Panc1 (cell line): Measurements from ENCODE around the gene SYCE3. TPM values are rescaled to one million over a fixed set of nuclear protein-coding genes. Genes with fewer than 3 reads are reported as not detected.
A peak's percentile ranks its signal among the peaks of the same experiment; 100 is the strongest.

Source experiments
- ATAC-seq: fragments of 200-7000 bp; cut with Tn5 transposase; 2 replicates; pipeline ENCODE4 v1.9.1; 2020; ENCODE audit warnings: mild to moderate bottlenecking, moderate library complexity
- BruUV-seq: library from RNA; stranded (reverse); fragments of 400-500 nt; replicated peaks from 2 replicates; lab custom pipeline; 2021; lab: Mats Ljungman, UMichigan
- CTCF ChIA-PET: fragments of 300-600 bp; sonication (Branson Sonifier 250); formaldehyde crosslinking; loops from one replicate; lab custom pipeline; 2022; ENCODE audit warnings: antibody characterized with exemption; lab: Charles Lee
- POLR2A ChIA-PET: fragments of 300-600 bp; sonication (Branson Sonifier 250); formaldehyde crosslinking; loops from one replicate; lab custom pipeline; 2022; ENCODE audit warnings: antibody characterized with exemption; lab: Charles Lee
- DNase-seq: peaks from one replicate; pipeline ENCODE4 v3.0.0-alpha.2; 2010; ENCODE audit warnings: low read depth, low spot score
- H3K27ac ChIP-seq: 2 replicates; pipeline ENCODE4 v1.5.1; 2011; ENCODE audit warnings: mild to moderate bottlenecking, low read length, inconsistent platforms
- H3K27me3 ChIP-seq: fragments of 200-500 bp; sonication (Bioruptor generic); 2 replicates; pipeline ENCODE4 v1.6.0; 2014; ENCODE audit warnings: low read length, inconsistent platforms; ENCODE audit not compliant: control insufficient read depth, insufficient read depth
- H3K36me3 ChIP-seq: fragments of 200-500 bp; sonication (Bioruptor generic); 2 replicates; pipeline ENCODE4 v1.5.1; 2014; ENCODE audit warnings: inconsistent platforms, mild to moderate bottlenecking, low read length, moderate library complexity; ENCODE audit not compliant: control insufficient read depth, insufficient read depth
- H3K4me1 ChIP-seq: 2 replicates; pipeline ENCODE4 v1.5.1; 2011; ENCODE audit warnings: inconsistent platforms, mild to moderate bottlenecking, low read length, moderate library complexity; ENCODE audit not compliant: control insufficient read depth, insufficient read depth
- H3K4me3 ChIP-seq, 2 experiments: 2 replicates each; pipeline ENCODE4 v1.5.1; 2011 to 2012; ENCODE audit warnings: low read depth in 2 of 2, low read length in 2 of 2, mild to moderate bottlenecking in 2 of 2, inconsistent platforms in 1 of 2, moderate library complexity in 1 of 2
- H3K9me3 ChIP-seq: fragments of 200-500 bp; sonication (Bioruptor generic); 2 replicates; pipeline ENCODE4 v1.5.1; 2014; ENCODE audit warnings: low read depth, mild to moderate bottlenecking, inconsistent platforms, low read length, moderate library complexity; ENCODE audit not compliant: control insufficient read depth, insufficient read depth
- CTCF ChIP-seq: fragments of 450-650 bp; IDR thresholded peaks from 2 replicates; pipeline ENCODE4 v1.5.1; 2017; ENCODE audit warnings: mild to moderate bottlenecking
- POLR2AphosphoS5 ChIP-seq: IDR thresholded peaks from 2 replicates; pipeline ENCODE4 v1.6.1; 2012; ENCODE audit warnings: mild to moderate bottlenecking, low read depth, low read length, moderate library complexity
- REST ChIP-seq, 2 experiments: IDR thresholded peaks; 2 replicates each; pipeline ENCODE4 v1.6.1; 2011 to 2012; ENCODE audit warnings: low read depth in 2 of 2, control low read depth in 1 of 2, low read length in 1 of 2, mild to moderate bottlenecking in 1 of 2, moderate library complexity in 1 of 2; ENCODE audit not compliant: insufficient read depth in 1 of 2
- SIN3A ChIP-seq: IDR thresholded peaks from 2 replicates; pipeline ENCODE4 v1.6.1; 2012; ENCODE audit warnings: low read depth, mild to moderate bottlenecking, low read length, moderate library complexity, borderline replicate concordance; ENCODE audit not compliant: insufficient read depth
- TCF7L2 ChIP-seq: IDR thresholded peaks from 2 replicates; pipeline ENCODE4 v1.6.1; 2011; ENCODE audit warnings: mild to moderate bottlenecking, low read depth, low read length, inconsistent platforms
- in situ Hi-C: cut with HindIII; loops from 2 replicates; pipeline ENCODE4 v1.10.0; 2016; ENCODE audit warnings: low sequenced_read_pairs, low pct_unique_long_range_greater_than_20kb
- intact Hi-C: fragments of 100-400 bp; cut with micrococcal nuclease; formaldehyde crosslinking; loops from one replicate; pipeline ENCODE4 v1.10.0; 2022; ENCODE audit not compliant: unreplicated experiment
- total RNA-seq: library from RNA; stranded (reverse); gene quantifications from one replicate; pipeline ENCODE4 v1.2.1, GENCODE V29; 2021; ENCODE audit not compliant: unreplicated experiment

SYCE3 gene
- total RNA-seq, 1 experiment from 2014 or later, result not detected

- BruUV-seq, result TSS peak; percentile 75
- no peaks in the 10 kb centered on the region for H3K36me3 ChIP-seq
- ATAC-seq (no peak), DNase-seq (no peak)
- TF ChIP-seq SIN3A (no peak), REST (IDR thresholded peaks at IDR 0.05; ENCODE audit: insufficient read depth in 1 of 2, low read depth in 2 of 2, low read length in 1 of 2) (no peak), CTCF (no peak), TCF7L2 (no peak), POLR2AphosphoS5 (no peak)
- no peaks in the 10 kb centered on the region for H3K9me3 ChIP-seq
- no peaks in the 10 kb centered on the region for H3K27me3 ChIP-seq
- H3K4me1 ChIP-seq, result peaks cover 3% of the 10 kb centered on the region; the same call in 1 of the 2 replicates
- CTCF ChIA-PET, result no interaction called here
- no peak overlapping the region for H3K27ac ChIP-seq
- in situ Hi-C loops (no loop called here), intact Hi-C loops (no loop called here)
- no peak overlapping the region for H3K4me3 ChIP-seq
- POLR2A ChIA-PET, result no interaction called here
Observed at GRCh38 chr22:50602338-50602700, 39.6 kb upstream of the SYCE3 start.

- BruUV-seq, result no TSS peak
- Histone ChIP-seq H3K4me1 (peaks cover 3% of the 10 kb centered on the region; the same call in 1 of the 2 replicates), H3K9me3 (no peaks in the 10 kb centered on the region), H3K27me3 (no peaks in the 10 kb centered on the region), H3K27ac (no peak overlapping the region), H3K36me3 (no peaks in the 10 kb centered on the region), H3K4me3 (peak overlapping the region; percentile 53 to 56)
- ATAC-seq, result no peak
- CTCF ChIA-PET, result no interaction called here
- POLR2A ChIA-PET, result no interaction called here
- intact Hi-C loops, result no loop called here
- in situ Hi-C loops, result no loop called here
- TF ChIP-seq TCF7L2 (no peak), CTCF (no peak), REST (IDR thresholded peaks at IDR 0.05; ENCODE audit: insufficient read depth in 1 of 2, low read depth in 2 of 2, low read length in 1 of 2) (no peak), SIN3A (no peak), POLR2AphosphoS5 (no peak)
- DNase-seq, result no peak
Observed at GRCh38 chr22:50601669-50602337, 39.1 kb upstream of the SYCE3 start.
